Neural progenitor cell (in vitro differentiated cells): ENCODE data around the gene LMO2.

Experiments
- EZH2 ChIP-seq: fragments of 200-600 bp; sonication (generic); IDR thresholded peaks from 2 replicates; pipeline ENCODE4 v1.6.1; 2017; ENCODE audit warnings: antibody characterized with exemption, mild to moderate bottlenecking, moderate library complexity
- EZH2phosphoT487 ChIP-seq: fragments of 200-600 bp; sonication (generic); IDR thresholded peaks from 2 replicates; pipeline ENCODE4 v1.6.1; 2017; ENCODE audit warnings: antibody characterized with exemption
- TF ChIP-seq, protein P1 (sequence below): fragments of 200-600 bp; sonication (generic); IDR thresholded peaks from 2 replicates; pipeline ENCODE4 v1.5.1; 2017; ENCODE audit warnings: antibody characterized with exemption, mild to moderate bottlenecking

DNA sequence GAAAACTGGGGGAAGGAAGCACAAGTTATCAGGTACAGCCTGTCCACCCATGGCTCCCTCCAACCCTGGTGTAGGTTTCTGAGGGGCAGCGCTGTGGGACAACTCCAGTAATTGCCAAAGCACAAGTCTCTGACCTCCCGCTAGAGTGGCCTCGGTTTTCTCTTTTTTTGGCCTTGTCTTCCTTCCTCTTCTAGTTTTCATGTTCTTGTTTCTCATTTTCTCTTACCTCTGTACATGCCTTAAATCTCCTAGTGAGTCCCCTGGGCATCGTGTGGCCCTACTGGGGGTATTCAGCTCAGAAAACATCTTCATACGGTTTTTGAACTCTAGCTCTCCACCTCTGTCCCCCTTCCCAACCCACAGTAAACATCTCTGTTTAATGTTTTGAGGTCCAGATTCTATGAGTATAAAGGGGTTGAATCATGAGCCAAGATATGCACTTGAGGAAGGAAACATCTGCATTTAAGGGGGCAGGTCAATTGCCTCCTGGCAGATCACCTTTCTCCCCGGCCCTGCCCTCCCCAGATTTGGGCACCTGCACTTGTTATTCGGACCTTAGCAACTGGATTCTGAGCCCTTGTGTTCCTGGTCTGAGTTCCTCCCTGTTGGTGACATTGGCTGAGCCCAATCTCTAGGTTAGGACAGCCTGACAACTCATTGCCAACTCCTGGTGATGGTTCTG is 8.4 kb upstream of the LMO2 start:
- TF ChIP-seq, protein P1, sequence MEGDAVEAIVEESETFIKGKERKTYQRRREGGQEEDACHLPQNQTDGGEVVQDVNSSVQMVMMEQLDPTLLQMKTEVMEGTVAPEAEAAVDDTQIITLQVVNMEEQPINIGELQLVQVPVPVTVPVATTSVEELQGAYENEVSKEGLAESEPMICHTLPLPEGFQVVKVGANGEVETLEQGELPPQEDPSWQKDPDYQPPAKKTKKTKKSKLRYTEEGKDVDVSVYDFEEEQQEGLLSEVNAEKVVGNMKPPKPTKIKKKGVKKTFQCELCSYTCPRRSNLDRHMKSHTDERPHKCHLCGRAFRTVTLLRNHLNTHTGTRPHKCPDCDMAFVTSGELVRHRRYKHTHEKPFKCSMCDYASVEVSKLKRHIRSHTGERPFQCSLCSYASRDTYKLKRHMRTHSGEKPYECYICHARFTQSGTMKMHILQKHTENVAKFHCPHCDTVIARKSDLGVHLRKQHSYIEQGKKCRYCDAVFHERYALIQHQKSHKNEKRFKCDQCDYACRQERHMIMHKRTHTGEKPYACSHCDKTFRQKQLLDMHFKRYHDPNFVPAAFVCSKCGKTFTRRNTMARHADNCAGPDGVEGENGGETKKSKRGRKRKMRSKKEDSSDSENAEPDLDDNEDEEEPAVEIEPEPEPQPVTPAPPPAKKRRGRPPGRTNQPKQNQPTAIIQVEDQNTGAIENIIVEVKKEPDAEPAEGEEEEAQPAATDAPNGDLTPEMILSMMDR: no peak
- TF ChIP-seq EZH2phosphoT487 (no peak), EZH2 (no peak)
